SU-DHL-6 (cell line): ENCODE results near the gene CCDC136.

Source experiments
- H2AFZ ChIP-seq: fragments of 200-600 bp; sonication (generic); 2 replicates; pipeline ENCODE4 v1.6.1; 2014; ENCODE audit warnings: low read depth, mild to moderate bottlenecking, moderate library complexity, mixed read lengths, antibody characterized with exemption, low read length; ENCODE audit not compliant: severe bottlenecking
- H3F3A ChIP-seq: fragments of 200-600 bp; shearing (Covaris generic); 2 replicates; pipeline ENCODE4 v1.6.0; 2016; ENCODE audit warnings: antibody characterized with exemption, mild to moderate bottlenecking; ENCODE audit not compliant: insufficient read depth
- H3K27ac ChIP-seq: fragments of 200-600 bp; sonication (generic); 2 replicates; pipeline ENCODE4 v1.5.1; 2016; ENCODE audit warnings: low read depth, mild to moderate bottlenecking, low read length, moderate library complexity, mixed read lengths
- H3K27me3 ChIP-seq: fragments of 200-600 bp; sonication (generic), shearing (Covaris generic); 2 replicates; pipeline ENCODE4 v1.6.0; 2014; ENCODE audit warnings: mild to moderate bottlenecking, low read length
- H3K36me3 ChIP-seq: fragments of 200-600 bp; sonication (generic); 2 replicates; pipeline ENCODE4 v1.6.1; 2014; ENCODE audit warnings: mild to moderate bottlenecking, low read length, mixed read lengths
- H3K4me2 ChIP-seq: fragments of 300-600, 200-600 bp; shearing (Covaris generic), sonication (generic); 2 replicates; pipeline ENCODE4 v1.6.0; 2014; ENCODE audit warnings: low read length, low read depth, mild to moderate bottlenecking; ENCODE audit not compliant: poor library complexity, severe bottlenecking
- H3K4me3 ChIP-seq: fragments of 200-600 bp; sonication (generic); 2 replicates; pipeline ENCODE4 v1.5.1; 2014; ENCODE audit warnings: antibody characterized with exemption, low read length, mild to moderate bottlenecking, mixed read lengths; ENCODE audit not compliant: insufficient read depth, poor library complexity, severe bottlenecking
- H3K79me2 ChIP-seq: fragments of 200-600 bp; sonication (generic); 2 replicates; pipeline ENCODE4 v1.6.1; 2014; ENCODE audit warnings: mild to moderate bottlenecking, low read length, moderate library complexity; ENCODE audit not compliant: insufficient read depth
- H3K9ac ChIP-seq: fragments of 200-600 bp; sonication (generic); 2 replicates; pipeline ENCODE4 v1.7.0; 2014; ENCODE audit warnings: mild to moderate bottlenecking, low read length
- H3K9me2 ChIP-seq: fragments of 200-600 bp; sonication (generic); replicated peaks from 2 replicates; pipeline ENCODE4 v1.6.1; 2014; ENCODE audit warnings: low read length; ENCODE audit not compliant: insufficient read depth
- H3K9me3 ChIP-seq: fragments of 200-600 bp; sonication (generic); 2 replicates; pipeline ENCODE4 v1.6.1; 2014; ENCODE audit warnings: low read length, mixed read lengths; ENCODE audit not compliant: insufficient read depth
- H4K20me1 ChIP-seq: fragments of 200-600 bp; sonication (generic); 2 replicates; pipeline ENCODE4 v1.6.1; 2014; ENCODE audit warnings: low read depth, mild to moderate bottlenecking, antibody characterized with exemption, low read length, moderate library complexity, mixed read lengths
- EZH2phosphoT487 ChIP-seq: fragments of 200-600 bp; sonication (generic), shearing (Covaris generic); conservative IDR thresholded peaks from 2 replicates; pipeline ENCODE4 v1.6.1; 2018; ENCODE audit warnings: mild to moderate bottlenecking, antibody characterized with exemption, low read length, moderate library complexity, mixed read lengths
- TF ChIP-seq, protein P1 (sequence below): fragments of 200-600 bp; sonication (generic); IDR thresholded peaks from one replicate; pipeline ENCODE4 v1.5.1; 2017; ENCODE audit warnings: antibody characterized with exemption, mild to moderate bottlenecking, low read length, moderate library complexity; ENCODE audit not compliant: insufficient read depth, poor library complexity, severe bottlenecking

CCDC136 gene

DNA sequence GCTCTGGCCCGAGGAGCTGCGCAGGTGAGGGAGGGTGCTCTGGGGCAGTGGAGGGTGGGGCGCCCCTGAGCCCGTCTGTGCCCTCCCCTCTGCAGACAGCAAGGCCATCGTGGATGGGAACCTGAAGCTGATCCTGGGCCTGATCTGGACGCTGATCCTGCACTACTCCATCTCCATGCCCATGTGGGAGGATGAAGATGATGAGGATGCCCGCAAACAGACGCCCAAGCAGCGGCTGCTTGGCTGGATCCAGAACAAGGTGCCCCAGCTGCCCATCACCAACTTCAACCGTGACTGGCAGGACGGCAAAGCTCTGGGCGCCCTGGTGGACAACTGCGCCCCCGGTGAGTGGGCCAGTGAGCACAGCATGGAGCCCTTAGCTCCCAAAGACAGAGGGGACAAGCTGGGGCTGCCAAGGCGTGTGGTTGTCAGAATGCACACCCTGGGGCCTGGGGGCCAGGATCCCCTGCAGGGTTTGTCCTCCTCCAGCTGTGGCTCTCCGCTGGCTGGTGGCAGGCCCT is 43.5 kb downstream of the CCDC136 start:
- H3K27me3 ChIP-seq: no peaks in the 10 kb centered on the region
- no peak overlapping the region for H3K9ac ChIP-seq
- H4K20me1 ChIP-seq: no peaks in the 10 kb centered on the region
- TF ChIP-seq, protein P1, sequence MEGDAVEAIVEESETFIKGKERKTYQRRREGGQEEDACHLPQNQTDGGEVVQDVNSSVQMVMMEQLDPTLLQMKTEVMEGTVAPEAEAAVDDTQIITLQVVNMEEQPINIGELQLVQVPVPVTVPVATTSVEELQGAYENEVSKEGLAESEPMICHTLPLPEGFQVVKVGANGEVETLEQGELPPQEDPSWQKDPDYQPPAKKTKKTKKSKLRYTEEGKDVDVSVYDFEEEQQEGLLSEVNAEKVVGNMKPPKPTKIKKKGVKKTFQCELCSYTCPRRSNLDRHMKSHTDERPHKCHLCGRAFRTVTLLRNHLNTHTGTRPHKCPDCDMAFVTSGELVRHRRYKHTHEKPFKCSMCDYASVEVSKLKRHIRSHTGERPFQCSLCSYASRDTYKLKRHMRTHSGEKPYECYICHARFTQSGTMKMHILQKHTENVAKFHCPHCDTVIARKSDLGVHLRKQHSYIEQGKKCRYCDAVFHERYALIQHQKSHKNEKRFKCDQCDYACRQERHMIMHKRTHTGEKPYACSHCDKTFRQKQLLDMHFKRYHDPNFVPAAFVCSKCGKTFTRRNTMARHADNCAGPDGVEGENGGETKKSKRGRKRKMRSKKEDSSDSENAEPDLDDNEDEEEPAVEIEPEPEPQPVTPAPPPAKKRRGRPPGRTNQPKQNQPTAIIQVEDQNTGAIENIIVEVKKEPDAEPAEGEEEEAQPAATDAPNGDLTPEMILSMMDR: no peak
- TF ChIP-seq EZH2phosphoT487: no peak
- no peak overlapping the region for H3K4me3 ChIP-seq
- H3K36me3 ChIP-seq: no peaks in the 10 kb centered on the region
- no peaks in the 10 kb centered on the region for H3K79me2 ChIP-seq
- H3K9me3 ChIP-seq: no peaks in the 10 kb centered on the region
- H3K27ac ChIP-seq: no peak overlapping the region
- H3K9me2 ChIP-seq: no peaks in the 10 kb centered on the region
- H2AFZ ChIP-seq: no peak overlapping the region
- H3K4me2 ChIP-seq: no peak overlapping the region
- H3F3A ChIP-seq: no peaks in the 10 kb centered on the region

DNA sequence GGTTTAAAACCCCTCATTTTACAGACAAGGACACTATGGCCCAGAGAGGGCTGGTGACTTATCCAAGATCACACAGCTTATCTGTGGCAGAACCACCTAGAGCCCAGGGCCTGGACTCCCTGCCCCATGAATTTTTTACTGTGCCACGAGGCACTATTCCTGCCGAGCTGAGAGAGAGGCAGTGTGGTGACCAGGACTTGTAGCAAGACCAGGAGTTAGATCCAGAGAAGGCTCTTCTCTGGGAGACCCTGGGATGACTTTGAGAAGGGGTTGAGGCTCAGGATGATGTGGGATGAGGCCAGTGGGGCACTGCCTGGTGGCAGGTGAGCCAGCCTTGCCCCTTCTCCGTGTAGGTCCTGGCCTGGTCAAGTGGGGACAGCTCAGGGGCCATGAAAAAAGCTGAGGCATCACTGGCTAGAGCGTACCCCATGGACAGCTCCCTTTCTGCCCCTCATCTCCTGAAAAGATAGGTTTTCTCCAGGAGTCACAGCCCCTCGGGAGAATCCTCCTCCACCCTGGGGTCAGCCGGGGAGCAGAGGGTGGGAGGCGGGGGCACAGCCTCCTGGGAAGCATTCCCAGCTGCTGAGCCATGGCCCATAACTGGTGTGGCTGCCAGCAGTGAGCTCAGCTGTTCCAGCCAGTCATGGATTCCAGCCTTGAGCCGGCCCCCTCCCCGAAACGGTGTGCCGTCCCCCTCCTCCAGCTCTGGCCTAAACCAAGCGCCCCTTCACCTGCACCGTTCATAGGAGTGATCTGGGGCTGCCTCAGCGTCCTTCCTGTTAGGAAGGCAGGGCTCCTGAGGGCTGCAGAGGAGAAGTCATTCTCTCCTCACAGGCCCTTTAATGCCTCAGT is 44.2 kb downstream of the CCDC136 start:
- H4K20me1 ChIP-seq: no peaks in the 10 kb centered on the region
- H2AFZ ChIP-seq: no peak overlapping the region
- H3K79me2 ChIP-seq: no peaks in the 10 kb centered on the region
- no peak overlapping the region for H3K4me3 ChIP-seq
- no peaks in the 10 kb centered on the region for H3K9me3 ChIP-seq
- no peaks in the 10 kb centered on the region for H3K27me3 ChIP-seq
- H3K4me2 ChIP-seq: no peak overlapping the region
- no peaks in the 10 kb centered on the region for H3K9me2 ChIP-seq
- H3K9ac ChIP-seq: no peak overlapping the region
- H3K36me3 ChIP-seq: no peaks in the 10 kb centered on the region
- H3K27ac ChIP-seq: no peak overlapping the region
- no peaks in the 10 kb centered on the region for H3F3A ChIP-seq
- no peak for TF ChIP-seq EZH2phosphoT487
- TF ChIP-seq, protein P1: no peak

DNA sequence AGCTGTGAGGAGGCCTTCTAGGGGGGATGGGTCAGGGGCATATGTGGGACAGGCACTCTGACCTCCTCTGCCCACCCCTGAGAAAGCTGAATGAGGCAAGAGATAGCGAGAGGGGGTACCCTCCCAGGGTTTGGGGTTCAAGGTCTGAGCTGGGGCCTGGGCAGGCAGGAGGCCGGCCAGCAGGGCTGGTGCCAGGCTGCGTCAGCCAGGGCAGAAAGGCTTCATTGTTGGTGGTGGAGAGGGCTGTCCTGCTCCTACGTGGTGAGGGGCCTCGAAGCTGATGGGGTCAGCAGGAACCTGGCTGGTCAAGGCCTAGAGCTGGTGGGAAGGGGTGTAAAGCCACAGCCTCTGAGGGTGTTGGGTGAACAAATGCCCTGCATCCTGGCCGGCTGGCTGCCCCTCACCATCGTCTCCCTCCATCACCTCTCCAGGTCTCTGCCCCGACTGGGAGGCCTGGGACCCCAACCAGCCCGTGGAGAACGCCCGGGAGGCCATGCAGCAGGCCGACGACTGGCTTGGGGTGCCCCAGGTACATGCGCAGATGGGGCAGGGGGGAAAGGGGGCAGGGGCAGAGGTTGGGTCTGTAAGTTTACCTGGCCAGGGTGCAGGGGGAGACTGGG is 45.1 kb downstream of the CCDC136 start:
- no peak for TF ChIP-seq EZH2phosphoT487
- TF ChIP-seq, protein P1: no peak

More for the DNA sequence above, 45.1 kb downstream of the CCDC136 start:
- no peaks in the 10 kb centered on the region for H3K9me2 ChIP-seq
- no peaks in the 10 kb centered on the region for H3K36me3 ChIP-seq
- H3K4me2 ChIP-seq: no peak overlapping the region
- no peak overlapping the region for H3K27ac ChIP-seq
- H3K79me2 ChIP-seq: no peaks in the 10 kb centered on the region
- no peak overlapping the region for H3K9ac ChIP-seq
- no peak overlapping the region for H3K4me3 ChIP-seq
- H4K20me1 ChIP-seq: no peaks in the 10 kb centered on the region
- no peak overlapping the region for H2AFZ ChIP-seq
- H3K9me3 ChIP-seq: no peaks in the 10 kb centered on the region
- H3F3A ChIP-seq: no peaks in the 10 kb centered on the region
- H3K27me3 ChIP-seq: no peaks in the 10 kb centered on the region
